A172 (cell line): ENCODE data around the gene IFI27. TPM values are rescaled to one million over a fixed set of nuclear protein-coding genes. Genes with fewer than 3 reads are reported as not detected.

Experiments
- DNase-seq: peaks from one replicate; pipeline ENCODE4 v3.0.0-alpha.2; 2015; ENCODE audit warnings: low spot score
- total RNA-seq: library from RNA; depleted of rRNA; stranded (reverse); fragments of >200 nt; shearing (Covaris generic); gene quantifications from 2 replicates; pipeline ENCODE4 v1.2.3, GENCODE V29; 2014

IFI27 gene
- total RNA-seq, 1 experiment from 2014 or later = 5.9 TPM

DNA sequence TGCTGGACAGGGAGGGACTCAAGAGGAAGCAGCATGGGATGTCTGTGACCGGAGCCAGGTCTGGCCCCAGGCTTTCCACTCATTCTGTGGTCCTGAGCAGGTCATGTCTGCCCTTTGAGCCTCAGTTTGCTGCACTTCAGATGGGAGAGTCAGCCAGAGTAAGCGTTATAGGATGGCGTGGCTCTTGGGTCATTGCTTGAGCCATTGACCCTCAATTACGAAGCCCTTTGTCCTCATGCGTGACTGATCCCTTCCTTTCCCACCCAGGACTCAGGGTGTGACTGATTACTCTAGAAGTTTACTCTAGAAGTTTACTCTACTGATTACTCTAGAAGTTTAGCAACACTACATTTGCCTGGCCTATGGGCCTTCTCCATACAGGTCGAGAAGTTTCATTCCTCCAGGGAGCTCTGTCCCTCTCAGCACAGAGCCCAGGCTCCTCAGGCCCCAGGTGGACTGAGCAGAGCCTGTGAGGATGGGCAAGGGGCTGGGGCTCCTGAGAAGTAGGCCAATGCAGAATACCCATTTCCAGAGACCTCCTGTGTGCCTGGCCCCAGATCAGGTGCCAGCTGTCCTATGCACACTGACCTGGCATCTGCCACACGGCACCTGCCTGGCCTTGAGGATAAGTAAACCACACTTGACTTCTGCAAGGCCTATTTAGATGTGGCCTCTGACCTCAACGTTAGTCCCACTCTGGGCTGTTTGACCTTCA, 7.6 kb upstream of the IFI27 start:
- DNase-seq = no peak

DNA sequence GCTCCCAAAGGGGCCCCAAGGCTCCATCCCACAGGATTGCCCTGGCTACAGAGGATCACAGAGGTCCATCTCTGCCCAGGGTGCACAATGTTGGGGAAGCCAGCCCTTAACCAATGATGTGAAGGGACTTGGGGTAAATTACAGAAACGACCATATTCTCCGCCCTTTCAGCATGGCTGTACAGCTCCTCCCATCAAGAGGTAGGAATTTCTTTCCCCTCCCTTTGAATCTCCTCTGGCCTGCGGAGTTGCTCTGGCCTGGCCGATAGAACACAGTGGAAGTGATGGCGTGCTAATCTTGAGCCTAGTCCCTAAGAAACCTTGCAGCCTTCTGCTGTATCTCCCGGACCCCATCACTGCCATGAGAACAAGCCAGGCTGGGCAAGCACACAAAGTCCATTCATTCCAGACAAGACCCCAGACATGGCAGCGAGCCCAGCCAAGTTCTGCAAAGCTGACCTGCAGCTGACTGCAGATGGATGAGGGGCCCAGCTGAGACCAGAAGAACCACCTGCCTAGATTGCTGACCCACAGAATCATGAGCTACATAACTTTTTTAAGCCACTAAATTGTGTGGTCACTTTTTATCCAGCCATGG, 6.9 kb upstream of the IFI27 start:
- no peak for DNase-seq

DNA sequence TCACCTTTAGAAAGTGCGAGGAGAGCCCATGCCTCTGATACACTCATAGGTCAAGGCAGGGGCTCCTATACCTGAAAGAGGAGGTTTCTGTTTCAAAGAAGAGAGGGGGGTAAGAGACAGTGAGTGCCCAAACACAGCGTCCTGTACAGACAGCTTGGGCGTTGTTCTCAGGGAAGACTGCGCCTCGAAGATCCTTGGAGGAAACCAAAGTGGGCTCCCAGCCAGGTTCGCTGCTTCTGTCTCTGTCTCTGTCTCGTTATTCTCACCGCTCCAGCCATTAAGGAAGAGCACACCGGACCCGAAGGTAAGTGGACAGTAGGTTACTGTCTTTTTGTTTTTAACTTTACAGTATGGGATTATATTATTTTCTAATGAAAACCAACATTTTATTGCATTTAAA, 5.8 kb upstream of the IFI27 start:
- no peak for DNase-seq

DNA sequence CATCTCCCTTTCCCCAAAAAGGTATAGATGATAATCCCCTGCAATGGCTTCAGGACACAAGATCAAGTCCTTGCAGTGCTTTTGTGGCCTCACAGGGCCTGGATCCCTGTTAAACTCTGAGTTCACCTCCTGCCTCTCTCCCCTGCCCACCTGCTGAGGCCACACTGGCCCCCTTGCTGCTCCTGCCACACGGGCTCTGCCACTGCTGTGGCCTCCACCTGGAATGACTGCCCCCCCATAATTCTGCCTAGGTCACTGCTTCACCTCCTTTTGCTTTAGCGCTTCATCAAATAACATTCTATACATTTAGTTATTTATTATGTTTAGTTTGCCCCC, 653 bp upstream of the IFI27 start:
- DNase-seq = no peak

DNA sequence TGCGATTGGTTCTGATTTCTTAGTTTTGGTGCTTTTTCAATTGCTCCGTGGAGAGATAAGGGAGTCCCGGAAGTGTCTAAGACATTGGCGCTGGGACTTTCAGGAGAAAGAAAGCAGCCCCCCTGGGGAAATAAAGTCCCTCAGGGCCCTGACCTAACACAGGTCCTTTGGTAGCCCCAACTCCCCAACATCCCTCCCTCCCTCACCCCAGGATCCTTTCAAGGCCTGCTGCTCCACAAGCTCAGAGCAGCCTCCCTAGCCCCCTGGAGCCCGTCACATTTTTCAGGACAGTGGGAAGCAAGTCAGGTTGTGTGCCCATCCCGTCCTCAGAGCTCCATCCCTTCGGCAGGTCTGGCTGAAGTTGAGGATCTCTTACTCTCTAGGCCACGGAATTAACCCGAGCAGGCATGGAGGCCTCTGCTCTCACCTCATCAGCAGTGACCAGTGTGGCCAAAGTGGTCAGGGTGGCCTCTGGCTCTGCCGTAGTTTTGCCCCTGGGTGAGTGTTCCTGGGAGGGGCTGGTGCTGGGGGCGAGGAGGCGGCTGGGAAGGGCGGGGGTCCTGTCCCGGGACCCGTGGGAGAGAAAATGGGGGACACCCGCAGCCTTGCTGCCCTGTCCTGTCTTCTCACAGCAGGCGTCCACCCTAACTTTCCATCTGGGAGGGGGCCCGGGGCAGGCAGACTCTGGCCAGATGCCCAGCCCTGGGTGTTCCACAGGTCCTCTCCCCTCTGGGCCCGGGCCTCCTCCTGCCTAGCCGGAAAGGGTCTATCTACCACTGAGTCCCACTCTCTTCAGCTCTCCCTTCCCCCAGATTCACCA, 950 bp downstream of the IFI27 start:
- no peak for DNase-seq

DNA sequence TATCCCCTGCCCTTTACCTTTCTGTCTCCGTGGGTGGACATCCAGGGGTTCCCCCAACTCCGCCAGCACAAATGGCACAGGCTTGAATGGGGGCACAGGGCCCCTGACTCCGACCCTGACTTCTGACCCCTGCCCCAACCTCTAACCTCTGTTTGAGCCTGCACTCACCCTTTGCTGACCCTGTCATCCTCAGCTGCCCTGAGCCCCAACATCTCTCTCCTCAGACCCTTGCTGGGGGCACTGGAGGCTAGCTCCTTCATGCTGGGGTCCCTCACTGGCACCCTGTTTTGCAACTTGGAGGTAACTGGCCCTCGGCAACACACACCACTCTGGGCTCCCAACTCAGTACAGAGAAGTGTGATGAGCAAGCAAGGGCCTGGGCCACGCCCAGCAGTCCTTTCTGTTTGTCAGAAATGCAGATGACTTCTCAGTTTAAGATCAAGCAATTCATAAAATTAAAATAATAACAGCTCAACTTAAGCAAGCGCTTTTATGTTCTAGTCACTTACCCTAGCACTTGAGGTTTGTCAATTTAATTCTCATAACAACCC, 2.1 kb downstream of the IFI27 start:
- DNase-seq = no peak

DNA sequence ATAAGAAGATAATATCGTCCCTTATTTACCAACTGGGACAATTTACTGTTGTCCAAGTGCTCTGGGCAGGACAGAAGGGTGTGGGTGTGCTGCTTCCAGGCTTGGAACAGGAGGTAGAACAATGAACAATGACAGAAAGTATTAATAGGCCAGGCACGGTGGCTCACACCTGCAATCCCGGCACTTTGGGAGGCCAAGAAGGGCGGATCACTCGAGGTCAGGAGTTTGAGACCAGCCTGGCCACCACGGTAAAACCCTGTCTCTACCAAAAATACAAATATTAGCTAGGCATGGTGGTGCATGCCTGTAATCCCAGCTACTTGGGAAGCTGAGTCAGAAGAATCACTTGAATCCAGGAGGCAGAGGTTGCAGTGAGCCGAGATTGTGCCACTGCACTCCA, 2.5 kb downstream of the IFI27 start:
- no peak for DNase-seq

DNA sequence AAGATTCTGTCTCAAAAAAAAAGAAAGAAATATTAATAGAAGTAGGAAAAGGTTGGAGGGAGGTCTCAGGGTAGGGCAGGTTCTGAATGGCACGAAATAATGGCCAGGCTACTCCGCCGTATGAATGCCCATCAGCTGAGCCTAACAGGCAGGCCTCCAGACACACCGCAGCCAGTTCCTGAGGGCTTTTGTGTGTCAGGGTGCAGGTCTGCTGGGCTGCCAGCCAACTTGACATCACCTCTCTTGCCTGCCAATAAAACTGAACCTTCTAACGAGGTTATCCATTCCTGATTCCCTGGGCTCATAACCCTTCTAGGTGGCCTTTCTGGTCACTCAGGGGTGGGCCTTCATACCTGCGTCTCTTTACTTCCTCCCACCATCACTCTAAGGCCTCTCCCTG, 3.0 kb downstream of the IFI27 start:
- no peak for DNase-seq

DNA sequence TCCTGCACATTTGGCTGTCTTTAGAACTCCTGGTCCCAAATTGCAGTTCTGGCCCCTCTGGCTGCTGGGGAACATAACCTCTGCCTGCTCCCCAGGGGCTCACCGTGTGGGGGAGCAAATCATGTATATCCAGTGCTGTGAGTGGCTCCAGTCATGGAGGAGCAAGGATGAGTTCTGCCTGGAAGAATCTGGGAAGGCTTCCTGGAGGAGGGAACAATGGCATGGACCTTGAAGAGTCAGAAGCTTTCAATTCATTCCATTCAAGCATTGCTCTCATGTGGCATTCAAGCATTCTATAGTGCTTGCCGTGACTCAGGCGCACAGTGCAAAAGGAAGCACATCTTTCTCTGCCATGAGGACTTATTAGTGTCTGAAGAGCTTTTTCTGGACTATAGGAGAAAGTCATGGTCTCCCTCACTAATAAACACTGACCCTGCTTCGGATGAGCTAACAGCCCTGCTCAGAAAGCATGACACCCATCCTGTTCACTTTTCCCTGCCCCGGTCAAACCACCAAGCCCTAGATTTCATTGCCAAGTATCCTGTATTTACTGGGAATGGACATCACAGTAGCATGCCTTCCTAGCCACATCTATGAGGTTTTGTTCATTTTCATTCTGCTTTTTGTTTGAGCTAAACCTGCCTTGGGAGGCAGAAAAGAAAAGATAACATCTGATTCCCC, 3.5 kb downstream of the IFI27 start:
- no peak for DNase-seq

DNA sequence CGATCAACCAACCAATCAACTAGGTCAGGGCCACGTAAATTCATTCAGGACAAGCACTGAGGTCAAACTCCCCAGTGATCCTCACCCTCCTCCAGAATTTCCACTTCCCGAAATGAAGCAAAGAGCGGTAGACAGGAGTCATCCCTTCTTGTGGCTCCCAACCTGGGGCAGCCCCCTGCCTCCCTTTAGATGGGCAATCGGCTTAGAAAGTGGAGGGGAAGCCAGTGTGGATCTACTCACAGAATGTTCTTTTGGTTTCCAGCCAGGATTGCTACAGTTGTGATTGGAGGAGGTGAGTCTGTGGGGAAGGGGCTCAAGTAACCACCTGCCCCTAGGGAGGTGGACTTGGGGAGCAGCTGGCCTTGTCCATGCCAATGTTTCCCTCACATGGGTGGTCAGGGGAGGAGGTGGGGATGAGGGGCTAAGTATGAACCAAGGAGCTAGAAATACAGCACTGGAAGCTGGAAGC, 4.1 kb downstream of the IFI27 start:
- DNase-seq = no peak

DNA sequence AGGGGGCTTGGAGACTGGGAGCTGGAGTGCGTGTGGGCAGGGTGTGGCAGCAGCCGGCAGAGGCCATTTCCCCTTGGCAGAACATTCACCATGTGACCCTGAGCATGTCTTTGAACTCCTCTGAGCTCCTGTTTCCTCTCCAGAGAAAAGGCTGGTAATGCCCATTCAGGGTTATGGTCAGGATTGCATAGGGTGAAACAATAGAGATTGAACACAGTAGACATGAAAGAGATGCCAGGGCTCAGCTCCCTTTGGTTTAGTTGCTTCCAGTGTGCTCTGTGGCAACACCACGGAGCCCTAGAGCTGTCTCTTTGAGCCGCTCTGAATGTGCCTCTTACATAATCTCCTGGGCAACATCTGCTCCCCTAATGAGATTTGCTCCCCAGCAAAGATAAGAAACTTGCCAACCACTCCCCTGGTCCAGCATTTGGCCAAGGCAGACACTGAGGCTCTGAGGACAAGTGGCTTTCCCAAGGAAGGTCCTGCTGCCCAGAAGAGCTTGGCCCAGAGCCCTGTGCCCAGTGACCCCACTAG, 4.6 kb downstream of the IFI27 start:
- DNase-seq = no peak

DNA sequence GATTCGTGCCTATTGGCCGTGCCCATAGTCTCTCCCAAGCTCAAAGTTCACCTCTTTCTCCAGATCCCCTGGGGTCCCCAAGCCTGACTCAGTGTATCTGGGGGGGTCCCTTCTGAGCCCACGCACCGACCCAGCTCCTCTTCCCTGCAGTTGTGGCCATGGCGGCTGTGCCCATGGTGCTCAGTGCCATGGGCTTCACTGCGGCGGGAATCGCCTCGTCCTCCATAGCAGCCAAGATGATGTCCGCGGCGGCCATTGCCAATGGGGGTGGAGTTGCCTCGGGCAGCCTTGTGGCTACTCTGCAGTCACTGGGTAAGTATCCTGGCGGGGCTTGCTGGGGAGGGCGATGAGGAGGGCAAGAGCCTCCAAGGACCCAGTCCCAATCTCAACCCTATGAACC, 5.1 kb downstream of the IFI27 start:
- no peak for DNase-seq

DNA sequence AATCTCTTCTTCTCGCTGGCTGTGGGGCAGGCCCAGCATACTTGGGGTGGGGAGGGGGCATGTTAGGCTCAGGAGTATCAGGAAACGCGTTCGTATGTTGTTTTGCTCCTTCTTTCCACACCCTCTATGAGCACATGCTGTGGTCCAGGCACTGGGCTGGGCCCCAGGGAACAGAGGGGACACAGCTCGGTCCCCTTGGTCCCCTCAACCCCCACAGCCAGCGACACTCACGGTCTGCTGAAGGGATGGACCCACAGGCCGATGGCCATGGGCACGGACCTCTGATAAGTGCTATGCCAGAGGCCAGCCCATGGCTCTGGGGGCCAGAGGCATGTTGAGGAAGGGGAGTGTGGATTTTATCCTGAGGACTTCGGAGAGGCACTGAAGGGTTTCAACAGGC, 6.2 kb downstream of the IFI27 start:
- DNase-seq = no peak

DNA sequence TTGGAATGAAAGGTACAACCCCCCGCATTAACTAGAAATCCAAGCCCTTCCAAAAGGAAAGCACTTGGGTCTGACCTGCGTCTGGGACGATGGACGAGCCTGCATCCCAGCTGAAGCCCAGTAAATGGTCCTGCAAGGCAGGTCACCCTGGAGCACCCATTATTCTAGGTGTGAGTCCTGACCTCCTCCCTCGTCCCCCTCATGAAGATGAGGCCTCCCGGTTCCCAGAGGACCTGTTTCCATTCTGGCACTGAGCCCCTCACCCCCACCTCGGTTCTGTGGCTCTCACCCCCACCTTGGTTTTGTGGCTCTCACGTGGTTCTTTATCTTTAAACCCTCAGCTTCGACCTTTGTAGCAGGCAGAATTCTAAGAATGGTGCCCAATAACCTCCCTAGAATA, 7.3 kb downstream of the IFI27 start:
- no peak for DNase-seq

DNA sequence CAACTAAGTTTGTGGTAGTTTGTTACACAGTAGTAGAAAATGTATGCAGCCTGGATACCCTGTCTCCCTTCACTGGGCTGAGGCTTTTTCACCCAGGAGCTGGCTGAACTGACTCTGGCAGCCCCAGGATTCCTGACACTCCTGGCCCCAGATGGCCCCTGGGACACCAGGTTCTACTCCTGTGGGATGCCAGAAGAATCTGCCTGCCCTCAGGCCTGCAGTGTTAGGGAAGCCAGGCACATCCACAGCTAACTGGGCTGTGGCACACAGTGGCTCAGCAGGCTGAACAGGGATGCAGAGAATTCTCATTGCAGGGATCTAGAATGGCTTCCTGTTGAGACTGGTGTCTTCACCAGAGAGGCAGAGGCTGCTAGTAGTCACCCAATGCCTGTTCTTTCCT, 8.5 kb downstream of the IFI27 start:
- DNase-seq = no peak

DNA sequence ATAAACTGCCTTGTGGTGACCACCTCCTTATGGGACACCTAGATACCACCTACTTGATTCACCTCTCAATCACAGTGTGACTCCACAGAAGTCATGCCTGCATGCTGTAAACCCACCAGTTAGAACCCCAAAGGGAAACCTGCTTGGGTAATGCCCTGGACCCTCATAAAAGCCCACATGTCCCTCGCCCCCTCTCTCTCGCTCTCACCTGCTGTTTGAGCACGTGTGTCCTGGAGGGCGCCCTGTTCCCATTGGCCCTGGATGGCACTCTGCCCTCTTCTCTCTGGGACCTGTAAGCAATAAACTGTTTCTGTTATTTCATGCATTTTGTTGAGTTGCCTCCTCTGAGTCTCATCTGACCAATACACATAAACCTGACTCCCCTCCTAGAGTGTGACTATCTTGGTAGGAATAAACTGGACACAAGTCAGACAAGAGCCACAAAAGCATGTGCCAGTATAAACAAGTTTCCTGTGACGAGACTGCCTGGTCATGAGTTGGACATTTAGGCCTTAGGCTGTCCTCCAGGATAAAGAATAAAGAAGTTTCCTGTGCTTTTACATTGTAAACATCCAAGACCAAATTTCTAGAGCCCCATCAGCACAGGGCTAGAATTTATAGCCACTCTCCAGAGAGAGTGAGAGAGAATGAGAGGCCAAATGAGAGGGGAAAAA, 10.3 kb downstream of the IFI27 start:
- DNase-seq = no peak

DNA sequence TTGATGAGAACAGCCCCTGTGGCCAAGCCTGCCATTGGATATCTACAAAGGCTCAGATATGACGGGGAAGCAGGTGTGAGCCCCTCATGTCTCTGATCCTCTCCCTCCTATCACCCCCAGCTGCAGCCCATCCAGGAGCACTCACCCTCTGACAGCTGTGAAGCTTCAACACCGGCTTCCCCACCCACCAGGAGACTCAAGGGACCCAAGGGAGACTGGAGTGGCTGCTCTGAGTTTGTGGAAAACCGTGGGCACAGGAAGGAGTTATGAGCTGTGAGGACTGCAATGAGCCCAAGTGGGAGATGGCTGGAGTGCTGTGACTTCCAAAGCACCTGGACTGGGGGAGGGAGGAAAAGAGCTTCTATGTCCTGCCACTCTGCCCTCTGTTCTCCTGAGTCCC, 10.9 kb downstream of the IFI27 start:
- DNase-seq = no peak

DNA sequence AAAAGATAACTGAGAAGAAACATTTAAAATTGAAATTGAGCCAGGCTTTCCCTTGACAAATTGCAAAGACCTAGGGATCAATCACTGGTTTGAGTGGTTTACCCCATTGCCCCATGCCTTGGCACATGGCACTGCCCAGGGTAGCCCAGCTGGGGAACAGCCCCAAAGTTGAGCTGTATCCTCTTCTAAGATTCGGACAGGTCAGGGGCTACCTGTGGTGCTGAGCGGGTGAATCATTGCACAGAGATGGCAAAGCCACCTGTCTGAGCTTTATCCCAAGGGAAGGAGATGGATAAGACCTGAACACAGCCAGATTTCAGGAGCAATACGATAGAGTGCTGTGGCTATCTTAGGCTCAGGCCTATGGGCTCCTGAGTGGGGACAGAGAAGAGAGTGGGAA, 11.9 kb downstream of the IFI27 start:
- DNase-seq = no peak

DNA sequence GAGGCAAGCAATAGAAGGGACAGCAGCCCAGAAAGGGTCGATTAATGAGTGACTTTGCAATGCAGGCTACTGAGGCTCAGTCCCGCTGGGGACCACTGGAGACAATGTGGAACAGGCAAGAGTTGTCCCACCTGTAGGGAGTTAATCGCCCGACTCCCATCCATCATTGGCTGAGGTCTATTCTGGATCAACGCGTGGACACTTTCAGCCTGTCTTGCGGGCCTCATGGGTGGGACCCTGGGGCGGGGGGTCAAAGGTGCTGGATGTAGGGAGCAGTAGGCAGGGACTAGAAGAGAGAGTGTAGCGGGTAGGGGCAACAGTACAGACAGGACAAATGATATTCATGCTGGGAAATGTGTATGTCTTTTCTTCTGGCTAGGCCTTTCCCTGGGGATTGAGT, 12.8 kb downstream of the IFI27 start:
- no peak for DNase-seq

DNA sequence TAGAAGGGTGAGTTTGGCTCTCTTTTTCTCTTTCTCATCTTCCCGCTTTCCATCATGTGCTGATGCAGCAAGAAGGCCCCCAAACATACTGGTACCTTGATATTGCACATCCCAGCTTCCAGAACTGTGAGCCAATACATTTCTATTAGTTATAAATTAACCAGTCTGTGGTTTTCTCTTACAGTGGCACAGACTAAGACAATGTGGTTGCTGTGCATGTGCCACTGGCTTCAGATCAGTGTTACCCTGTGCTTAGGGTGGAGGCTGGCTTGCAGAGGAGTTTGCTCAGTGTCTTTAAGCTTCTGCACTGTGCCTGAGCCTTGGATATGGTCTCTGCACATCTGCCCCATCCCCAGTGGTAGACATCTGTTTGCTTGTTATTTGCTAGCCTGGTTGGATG, 13.3 kb downstream of the IFI27 start:
- no peak for DNase-seq

DNA sequence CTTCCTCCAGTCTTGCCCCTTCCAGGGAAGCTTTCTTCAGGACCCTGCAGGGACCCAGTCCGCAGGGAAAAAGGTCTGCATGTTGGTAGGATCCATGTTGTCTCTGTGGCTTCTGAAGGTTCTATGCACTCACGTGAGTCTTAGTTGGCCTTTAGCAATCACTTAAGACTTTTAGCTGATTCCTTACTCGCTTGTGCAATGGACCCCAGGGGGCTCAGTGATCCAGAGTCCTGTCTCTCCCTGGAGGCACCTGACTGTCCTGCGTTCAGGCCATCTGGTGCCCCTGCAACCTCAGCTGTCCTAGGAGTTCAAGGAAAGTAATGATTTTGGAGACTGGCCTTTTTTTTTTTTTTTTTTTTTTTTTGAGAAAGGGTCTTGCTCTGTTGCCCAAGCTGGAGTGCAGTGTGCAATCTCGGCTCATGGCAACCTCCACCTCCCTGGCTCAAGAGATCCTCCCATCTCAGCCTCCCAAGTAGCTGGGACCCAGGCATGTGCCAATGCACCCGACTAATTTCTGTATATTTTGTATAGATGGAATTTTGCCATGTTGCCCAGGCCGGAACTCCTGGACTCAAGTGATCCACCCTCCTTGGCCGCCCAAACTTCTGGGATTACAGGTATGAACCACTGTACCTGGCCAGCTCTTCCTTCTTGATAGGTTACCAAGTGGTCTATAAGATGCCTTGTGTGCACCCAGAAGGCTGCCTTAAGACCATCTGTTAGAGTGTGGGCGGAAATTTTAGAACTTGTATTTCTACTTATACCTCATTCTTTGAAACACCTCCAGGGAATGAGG, 14.2 kb downstream of the IFI27 start:
- no peak for DNase-seq
